Subcutaneous adipose tissue (tissue), 4 donors: ENCODE data around the gene ATP8A2. TPM values are rescaled to one million over a fixed set of nuclear protein-coding genes. Genes with fewer than 3 reads are reported as not detected.

Experiments
- total RNA-seq, 4 donors: library from RNA; depleted of rRNA; stranded (reverse); fragments of >200 nt; gene quantifications; one replicate each; pipeline ENCODE4 v1.1.0, GENCODE V29; 2016
- TF ChIP-seq, protein P1 (sequence below): fragments of 450-650 bp; IDR thresholded peaks from one replicate; pipeline ENCODE4 v1.5.1; 2016; ENCODE audit warnings: low read depth, mild to moderate bottlenecking, control low read depth, antibody characterized with exemption, moderate library complexity

ATP8A2 gene
- total RNA-seq, 4 donors from 2014 or later: under 0.01 to 0.17 TPM; not detected in 2

DNA sequence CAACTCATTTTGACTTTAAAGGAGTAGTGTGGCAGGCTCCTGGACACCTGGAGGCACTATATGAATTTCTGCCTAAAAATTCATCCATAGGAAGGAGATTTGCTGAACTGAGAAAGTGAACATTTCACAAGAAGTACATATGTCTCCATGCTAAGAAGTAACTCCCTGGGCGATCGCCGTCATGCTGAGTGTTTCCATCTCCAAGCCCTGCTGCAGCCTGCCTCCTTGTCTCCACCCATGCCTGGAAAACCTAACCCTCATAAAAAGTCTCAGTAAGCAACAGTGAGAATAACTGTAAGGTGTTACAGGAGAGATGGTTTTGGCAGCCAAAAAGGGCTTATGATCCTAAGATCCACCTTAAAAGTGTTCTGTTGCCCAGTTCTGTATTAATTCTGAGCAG is 428.7 kb downstream of the ATP8A2 start:
- TF ChIP-seq, protein P1, sequence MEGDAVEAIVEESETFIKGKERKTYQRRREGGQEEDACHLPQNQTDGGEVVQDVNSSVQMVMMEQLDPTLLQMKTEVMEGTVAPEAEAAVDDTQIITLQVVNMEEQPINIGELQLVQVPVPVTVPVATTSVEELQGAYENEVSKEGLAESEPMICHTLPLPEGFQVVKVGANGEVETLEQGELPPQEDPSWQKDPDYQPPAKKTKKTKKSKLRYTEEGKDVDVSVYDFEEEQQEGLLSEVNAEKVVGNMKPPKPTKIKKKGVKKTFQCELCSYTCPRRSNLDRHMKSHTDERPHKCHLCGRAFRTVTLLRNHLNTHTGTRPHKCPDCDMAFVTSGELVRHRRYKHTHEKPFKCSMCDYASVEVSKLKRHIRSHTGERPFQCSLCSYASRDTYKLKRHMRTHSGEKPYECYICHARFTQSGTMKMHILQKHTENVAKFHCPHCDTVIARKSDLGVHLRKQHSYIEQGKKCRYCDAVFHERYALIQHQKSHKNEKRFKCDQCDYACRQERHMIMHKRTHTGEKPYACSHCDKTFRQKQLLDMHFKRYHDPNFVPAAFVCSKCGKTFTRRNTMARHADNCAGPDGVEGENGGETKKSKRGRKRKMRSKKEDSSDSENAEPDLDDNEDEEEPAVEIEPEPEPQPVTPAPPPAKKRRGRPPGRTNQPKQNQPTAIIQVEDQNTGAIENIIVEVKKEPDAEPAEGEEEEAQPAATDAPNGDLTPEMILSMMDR: no peak

DNA sequence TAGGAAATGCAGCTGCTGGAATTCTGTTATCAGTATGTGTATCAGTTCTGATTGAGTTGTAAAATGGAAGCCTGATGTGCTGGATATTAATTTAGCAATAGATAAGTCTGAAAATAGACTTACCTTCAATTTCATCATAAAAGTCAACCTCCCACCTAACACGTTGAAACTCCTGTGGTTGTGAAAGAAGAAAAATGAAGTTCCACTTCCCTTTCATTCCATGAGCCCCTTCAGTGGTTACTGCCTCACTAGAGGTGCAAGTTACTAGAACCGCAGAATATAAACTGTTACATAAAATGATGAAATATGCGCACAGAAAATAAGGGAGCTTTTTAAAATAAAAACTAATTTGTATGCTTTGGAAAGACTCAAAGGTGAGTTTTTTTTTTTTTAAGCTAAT is 430.8 kb downstream of the ATP8A2 start:
- TF ChIP-seq, protein P1: no peak

DNA sequence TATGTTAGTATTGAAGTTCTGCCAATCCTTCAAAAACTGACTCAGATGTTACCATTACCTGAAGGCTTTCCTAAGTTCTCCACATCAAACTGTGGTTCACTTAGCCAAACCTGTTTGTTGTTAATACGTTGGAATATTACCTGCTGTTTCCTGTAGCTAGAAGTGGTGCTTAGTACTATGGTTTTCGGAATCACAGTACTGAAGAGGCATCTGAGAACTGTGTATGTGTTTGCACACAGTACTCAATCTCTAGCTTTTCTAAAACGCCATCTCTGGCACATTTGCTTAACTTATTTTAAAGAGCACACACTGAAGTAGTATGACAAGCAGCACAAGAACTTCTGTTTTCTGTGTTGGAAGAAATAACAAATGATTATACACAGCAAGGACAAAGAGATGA is 431.9 kb downstream of the ATP8A2 start:
- TF ChIP-seq, protein P1: no peak

DNA sequence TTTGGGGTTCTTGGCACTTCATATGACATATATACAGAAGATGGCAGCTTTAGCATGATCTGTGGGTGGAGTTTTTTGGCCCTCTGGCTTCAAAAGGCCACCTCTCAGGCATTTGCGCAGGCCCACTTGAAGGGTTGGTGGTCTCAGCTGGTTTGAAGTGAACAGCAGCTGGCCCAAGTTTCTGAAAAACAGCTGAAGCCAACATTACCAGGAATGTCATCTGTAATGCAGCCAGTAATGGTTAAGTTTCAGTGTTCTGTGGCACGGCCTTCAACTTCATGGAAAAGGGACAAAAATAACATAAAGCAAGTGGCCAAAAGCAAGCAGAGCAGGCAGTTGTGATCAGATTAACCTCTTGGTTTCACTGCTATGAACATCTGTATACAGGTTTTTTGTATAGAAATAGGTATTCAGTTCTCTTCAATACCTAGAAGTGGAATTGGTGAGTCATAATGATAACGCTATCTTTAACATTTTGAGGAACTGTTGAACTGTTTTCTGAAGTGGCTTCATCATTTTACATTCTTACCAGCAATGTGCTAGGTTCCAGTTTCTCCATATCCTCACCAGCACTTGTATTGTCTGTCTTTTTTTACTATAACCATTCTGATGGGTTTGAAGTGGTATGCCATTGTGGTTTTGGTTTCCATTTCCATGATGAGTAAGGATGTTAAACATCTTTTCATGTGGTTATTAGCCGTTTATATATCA is 434.6 kb downstream of the ATP8A2 start:
- TF ChIP-seq, protein P1: no peak

DNA sequence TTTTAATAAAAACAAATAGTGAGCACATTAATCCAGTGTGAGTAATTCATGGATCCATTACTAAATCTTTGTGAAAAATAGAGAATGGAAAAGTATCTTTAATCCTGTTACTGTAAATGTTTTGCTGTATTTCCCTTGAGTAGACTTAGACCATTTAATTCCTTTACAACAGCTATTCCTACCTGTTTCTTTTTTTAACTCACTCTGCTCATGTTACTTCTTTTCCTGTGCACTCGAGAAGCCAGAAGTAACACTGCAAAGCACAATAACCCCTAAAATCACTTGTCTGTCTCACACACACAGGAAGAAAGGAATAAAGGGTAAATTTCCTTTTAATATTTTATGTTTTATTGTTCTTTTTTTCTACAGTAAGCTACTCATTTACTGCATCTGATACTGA is 435.8 kb downstream of the ATP8A2 start:
- TF ChIP-seq, protein P1: no peak

DNA sequence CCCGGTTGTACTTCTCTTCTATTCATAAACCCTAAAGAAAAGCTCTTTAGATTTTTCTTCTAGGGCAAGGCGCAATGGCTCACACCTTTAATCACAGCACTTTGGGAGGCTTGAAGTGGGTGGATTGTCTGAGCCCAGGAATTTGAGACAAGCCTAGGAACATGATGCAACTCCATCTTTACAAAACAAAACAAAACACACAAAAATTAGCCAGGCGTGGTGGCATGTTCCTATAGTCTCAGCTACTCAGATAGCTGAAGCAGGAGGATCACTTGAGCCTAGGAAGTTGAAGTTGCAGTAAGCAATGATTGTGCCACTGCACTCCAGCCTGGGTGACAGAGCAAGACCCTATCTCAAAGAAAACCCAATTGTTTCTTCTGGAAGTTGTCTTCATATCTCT is 439.7 kb downstream of the ATP8A2 start:
- TF ChIP-seq, protein P1: no peak

DNA sequence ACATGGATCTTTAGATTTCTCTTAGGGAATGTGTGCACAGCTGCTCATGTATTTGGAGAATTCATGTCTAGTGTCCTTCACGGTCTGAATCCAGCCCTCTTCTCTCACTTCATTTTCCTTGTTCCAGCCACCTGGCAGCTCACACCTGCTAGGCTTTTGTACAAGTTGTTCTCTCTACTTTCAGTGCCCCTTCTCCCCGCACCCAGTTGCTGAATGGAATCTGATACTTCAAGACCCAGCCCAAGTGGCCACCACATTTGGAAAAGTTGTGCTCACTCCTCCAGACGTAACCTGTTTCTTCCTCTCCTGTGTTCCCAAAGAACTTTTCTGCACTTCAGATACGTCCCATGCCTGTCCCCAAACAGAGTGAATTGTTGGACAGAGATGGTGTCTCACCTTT is 444.5 kb downstream of the ATP8A2 start:
- TF ChIP-seq, protein P1: no peak
